Measurements from ENCODE around the gene CCDC102B.
"Not testable (repeated sequence)": the region's sequence is repeated elsewhere in the genome, so short reads cannot be mapped to it uniquely, and the experiment has no call there.

The CCDC102B gene

DNA sequence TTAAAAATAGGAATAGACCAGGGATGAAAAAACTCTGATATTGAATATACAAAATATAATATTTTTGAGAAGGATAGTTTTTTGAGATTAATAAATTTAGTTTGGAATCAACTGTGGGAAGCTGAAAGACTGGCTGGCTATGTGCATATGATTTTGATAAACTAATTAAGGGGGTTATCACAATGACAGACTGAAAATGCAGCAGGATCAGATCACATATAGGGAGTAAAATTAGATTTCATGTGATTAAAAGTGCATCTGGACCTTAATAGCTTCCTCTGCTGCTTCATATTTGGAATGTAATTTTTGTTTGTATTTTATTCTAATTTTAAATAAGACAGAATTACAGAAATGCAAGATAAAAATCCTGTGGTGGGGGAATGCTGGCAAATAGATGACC, 111.7 kb downstream of the CCDC102B start:
- no peak for DNase-seq (ENCODE audit: low read depth, low spot score)

DNA sequence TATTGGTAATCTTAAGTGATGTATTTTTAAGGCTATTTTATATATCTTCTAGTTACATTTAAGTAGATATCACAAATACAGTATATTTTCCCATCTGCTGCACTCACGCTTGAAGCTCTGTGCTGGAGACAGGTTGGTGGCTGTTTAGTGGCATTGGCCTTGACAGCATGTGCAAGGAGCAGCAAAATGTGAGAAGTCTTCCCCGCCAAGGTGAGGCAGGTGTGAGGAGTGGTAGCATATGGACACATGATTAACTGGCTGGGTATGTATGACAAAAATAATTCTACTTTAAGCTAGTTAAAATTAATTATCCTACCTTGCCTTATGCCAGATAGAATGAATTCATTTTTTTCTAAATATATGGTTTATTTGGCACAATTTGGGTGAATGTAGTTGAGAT, 117.2 kb downstream of the CCDC102B start:
- DNase-seq (ENCODE audit: low read depth, low spot score), result no peak

DNA sequence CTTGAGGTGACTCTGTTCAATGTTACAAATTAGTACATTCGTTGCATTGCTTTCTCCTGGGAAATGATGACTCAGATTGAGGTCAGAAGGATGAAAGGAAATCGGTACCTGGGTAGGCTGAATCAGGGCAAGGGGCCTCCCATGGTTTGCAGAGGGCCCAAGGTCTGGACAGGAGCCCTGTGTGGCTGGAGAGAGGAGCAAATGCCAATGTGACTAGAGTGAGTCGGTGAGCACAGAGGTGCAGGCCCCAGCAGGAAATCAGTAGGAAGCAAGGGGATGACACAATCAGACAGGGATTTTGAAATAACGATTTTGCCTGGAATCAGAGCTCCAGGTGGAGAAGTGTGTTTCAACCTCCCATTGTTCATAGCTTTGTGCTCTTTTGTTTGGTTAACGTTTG, 118.9 kb downstream of the CCDC102B start:
- DNase-seq (ENCODE audit: low read depth, low spot score), result no peak

DNA sequence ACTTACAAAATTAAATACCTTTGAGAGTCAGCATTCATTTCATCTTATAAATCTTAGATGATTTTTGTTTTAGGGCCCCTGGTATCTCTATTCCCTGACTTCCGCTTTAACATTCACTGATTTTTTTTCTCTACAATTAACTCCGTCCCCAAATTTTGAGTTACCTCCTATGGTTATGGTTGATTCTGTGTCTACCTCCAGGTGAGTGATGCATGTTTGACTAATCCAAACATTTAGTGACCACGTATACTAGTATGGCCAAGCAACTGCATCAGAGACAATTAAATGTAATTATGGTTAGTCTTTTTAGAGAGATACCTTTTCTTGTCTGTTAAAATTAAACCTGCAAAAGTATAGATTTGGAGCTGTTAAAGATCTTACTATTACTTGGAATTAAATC, 120.3 kb downstream of the CCDC102B start:
- DNase-seq (ENCODE audit: low read depth, low spot score), result no peak

DNA sequence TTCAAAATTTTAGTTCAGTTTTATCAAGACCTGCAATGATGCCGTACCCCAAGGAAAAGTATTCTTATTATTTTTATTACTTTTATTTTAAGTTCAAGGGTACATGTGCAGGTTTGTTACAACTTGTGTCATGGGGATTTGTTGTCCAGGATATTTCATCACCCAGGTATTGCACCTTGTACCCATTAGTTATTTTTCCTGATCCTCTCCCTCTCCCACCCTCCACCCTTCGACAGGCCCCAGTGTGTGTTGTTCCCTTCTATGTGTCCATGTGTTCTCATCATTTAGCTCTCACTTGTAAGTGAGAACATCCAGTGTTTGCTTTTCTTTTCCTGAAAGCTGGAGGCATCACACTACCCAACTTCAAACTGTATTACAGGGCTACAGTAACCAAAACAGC, 122.0 kb downstream of the CCDC102B start:
- no peak for DNase-seq (ENCODE audit: low read depth, low spot score)

DNA sequence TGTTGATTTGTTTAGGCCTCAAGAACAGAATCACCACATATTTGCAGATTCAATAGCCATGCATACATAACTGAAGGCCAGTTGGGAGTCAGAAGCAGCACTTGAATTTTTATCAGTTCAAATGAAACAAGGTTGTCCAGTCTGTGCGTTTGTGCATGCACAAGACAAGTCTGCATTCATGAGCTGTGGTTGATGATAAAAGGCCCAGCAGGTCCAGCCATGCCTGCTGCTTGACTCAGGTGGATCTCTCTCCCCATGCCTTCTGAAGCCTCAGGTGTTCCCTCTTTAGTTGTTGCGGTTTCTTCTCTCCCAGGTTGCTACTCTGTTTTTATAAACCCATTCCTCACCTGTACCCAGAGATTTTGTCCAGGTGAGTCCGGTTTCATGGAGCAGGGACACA, 124.5 kb downstream of the CCDC102B start:
- no peak for DNase-seq (ENCODE audit: low read depth, low spot score)

DNA sequence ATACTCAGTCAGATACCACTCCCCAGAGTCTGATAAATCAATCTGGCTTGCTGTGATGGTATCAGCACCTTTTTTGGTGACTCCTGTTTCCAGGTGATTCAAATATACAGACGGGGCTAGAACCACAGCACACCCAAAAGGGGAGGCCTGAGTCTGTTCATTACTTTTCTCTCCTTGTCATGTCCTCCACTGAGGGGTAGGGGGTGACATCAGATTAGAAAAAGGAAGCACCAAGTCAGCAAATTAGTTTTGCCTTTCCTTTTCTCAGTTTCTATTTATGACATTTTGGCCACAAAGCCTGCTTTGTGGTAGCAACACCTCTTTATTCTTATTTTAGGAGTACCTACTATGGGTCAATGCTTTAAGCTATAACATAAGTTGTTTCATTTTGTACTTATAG, 127.4 kb downstream of the CCDC102B start:
- no peak for DNase-seq (ENCODE audit: low read depth, low spot score)

DNA sequence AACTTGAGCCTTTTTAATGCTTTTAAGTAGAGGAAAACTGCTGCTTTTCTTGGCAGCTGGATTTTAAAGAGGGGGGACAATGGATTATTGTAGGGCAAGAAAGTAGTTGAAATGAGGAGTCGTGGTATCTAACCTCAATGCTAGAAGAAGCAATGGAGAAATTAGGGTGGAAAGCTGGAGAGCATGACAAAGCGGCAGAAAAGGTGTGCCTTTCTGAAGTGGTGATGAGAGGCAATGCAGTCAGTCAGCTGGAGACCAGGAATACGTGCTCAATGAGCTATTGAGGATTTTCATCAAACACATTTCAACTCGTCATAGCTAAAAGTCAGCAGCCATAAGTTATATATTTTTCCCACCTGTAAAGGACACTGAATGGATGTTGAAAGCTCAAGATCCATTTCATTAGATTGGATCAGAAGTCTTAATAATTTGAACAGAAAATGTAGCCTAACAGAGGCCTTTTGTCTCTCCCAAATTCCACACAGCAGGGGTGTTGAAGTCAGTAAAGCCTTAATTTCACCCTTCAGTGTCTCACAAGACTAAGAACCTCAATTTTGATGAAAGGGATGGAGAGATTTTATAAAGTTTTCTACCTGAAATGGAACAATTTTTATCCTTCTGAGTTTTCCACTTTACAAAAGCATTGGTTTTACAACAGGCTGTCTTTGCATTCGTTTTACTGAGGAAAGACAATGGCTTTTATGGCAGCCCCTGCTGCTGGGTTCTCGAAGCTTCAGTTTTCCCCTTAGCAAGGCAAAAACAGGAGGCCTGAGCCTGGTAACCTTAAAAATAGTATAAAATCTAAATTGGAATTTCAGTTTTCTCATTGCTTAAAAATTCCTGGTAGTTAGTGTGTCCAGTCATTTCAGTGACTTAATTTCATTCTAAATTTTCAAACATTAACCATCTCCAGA, 131.1 kb downstream of the CCDC102B start:
- no peak for DNase-seq (ENCODE audit: low read depth, low spot score)

DNA sequence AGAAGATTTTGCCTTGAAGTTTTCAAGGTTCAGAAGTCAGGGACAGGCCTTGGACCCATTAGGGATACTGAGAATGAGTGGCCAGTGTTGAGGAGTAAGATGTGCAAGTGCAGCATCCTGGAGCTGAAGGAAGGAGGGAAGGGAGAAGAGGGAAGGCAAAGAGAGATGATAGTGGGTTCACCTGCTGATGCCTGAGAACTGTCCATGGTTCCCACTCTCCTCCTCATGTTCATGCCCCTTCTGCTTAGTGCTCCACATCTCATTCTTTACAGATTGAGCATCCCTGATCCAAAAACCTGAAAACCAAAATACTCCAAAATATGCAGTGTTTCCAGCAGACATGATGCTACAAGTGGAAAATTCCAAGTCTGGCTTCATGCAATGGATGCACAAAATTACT, 137.8 kb downstream of the CCDC102B start:
- no peak for DNase-seq (ENCODE audit: low read depth, low spot score)

DNA sequence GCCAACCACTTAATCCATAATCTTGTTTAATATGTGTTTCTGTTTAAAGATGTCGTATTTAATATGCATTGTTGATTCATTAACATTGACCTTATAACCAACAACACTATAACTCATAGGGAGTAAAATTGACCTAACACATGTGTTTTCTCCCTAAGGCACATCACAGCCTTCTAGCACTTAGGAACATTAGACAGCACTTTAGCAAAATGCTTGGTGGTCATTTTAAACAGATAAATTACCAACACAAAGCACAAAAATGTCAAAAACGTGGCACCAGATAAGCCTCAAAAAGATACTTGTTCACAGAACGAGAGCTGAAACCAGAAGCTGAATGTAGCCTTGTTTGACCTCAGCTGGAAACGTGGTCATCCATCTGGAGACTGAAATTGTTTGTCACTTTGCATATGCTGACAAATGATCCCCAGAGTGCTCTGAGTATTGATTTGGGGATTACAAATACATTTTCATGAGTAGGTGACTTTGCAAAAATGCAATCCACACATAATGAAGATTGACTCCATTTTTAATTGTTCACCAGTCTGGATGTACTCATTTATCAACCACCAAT, 139.2 kb downstream of the CCDC102B start:
- no peak for DNase-seq (ENCODE audit: low read depth, low spot score)

DNA sequence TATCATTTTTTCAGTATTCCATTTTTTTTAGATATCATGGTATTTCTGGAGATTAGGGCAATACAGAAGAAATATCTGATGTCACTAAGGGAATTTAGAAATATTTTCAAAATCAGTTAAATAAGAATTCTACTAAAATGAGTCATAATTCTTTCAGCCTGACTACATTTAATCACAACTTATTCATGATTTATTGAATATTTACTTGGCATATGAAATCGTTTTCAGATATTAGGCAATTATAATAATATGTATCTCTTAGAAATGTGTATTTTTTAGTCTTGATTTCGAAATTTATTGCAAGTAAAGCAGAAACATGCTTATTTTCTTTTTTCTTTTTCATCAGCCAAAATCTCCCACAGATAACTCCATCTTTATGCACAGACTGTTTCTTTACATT, 142.2 kb downstream of the CCDC102B start:
- no peak for DNase-seq (ENCODE audit: low read depth, low spot score)

DNA sequence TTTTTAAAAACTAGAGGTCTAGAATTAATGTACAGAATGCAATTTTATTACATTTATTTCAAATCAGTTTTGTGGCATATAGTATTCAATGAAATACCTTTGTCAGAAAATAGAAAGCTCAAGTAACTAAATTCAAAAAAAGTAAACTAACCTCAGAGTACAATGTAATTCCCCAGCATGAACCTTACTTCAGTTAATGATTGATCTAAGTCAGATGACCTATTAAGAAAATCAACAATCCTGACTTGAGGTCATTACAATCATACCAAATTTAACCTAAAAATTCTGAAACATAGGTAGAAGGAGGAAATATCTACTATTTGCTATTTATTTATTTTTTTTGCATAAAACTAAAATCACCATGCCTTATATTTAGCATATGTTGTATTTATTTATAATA, 142.9 kb downstream of the CCDC102B start:
- no peak for DNase-seq (ENCODE audit: low read depth, low spot score)

DNA sequence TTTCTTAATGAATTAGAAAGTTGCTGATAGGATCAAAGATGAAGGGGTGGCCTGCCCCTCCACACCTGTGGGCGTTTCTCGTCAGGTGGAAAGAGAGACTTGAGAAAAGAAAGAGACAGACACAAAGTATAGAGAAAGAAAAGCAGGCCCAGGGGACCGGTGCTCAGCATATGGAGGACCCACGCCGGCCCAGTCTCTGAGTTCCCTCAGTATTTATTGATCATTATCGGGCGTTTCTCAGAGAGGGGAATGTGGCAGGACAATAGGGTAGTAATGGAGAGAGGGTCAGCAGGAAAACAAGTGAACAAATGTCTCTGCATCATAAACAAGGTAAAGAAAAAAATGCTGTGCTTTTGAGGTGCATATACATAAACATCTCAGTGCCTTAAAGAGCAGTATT, 144.3 kb downstream of the CCDC102B start:
- DNase-seq (ENCODE audit: low read depth, low spot score), result no peak

DNA sequence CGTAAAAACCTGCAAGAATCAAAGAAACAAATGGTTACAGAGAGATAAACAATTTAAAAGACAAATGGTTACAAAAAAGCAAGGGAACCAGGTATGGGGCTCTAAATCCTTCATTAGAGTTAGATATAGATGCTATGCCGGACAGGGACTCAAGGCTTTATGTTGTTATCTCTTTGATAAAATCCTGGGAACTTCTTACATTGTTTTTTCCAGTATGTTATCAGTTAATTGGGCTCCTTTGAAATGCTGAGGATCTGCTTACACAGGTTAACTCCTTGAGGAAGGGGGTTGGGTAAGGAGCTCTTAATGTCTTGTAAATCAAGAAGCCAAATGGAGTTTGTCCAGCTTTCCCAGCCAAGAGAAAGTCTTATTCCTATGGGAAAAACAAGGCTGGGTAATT, 146.0 kb downstream of the CCDC102B start:
- not testable (repeated sequence) for DNase-seq (ENCODE audit: low read depth, low spot score)

DNA sequence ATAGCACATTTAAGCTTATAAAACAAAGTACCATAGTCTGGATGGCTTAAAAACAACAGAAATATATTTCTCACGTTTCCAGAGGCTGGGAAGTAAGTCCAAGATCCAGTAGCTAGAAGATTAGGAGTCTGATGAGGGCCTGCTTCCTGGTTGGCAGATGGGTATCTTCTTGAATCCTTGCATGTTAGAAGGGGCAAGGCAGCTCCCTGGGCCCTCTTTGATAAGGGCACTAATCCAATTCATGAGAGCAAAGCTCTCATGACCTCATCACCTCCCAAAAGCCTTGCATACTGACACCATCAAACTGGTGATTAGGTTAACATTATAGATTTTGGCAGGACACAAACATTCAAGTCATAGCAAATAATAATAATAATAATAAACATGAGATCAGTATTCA, 146.4 kb downstream of the CCDC102B start:
- DNase-seq (ENCODE audit: low read depth, low spot score), result no peak

DNA sequence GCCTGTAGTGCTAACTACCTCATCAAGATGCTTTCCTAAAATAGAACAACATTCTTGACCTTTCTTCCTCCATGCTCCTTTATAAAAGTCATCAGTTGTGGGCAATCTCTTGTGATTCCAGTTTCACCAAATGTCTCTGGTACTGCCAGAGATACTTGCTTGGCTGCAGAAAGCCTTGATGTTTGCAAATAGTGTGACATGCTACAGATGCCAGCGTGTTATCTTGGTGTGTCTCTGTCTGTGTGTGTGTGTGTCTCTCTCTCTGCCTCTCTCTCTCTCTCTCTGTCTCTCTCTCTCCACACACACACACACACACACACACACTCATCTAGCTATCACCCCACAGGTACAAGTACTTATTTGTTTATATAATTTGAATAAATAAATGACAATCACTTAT, 146.9 kb downstream of the CCDC102B start:
- no peak for DNase-seq (ENCODE audit: low read depth, low spot score)

DNA sequence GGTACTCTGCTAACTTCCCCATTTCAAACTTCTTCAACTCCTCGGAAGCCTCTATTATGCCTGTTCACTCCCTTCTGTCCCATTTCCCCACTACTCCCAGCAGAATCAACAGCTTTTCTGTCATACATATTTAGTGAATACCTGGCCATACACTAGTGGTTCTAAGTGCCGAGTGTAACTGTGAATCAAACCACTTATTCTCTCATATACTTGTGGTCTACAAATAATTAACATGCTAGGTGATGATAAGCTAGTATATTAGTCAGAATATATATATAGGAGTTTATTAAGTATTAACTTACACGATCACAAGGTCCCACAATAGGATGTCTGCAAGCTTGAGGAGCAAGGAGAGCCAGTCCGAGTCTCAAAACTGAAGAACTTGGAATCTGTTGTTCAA, 150.7 kb downstream of the CCDC102B start:
- no peak for DNase-seq (ENCODE audit: low read depth, low spot score)

DNA sequence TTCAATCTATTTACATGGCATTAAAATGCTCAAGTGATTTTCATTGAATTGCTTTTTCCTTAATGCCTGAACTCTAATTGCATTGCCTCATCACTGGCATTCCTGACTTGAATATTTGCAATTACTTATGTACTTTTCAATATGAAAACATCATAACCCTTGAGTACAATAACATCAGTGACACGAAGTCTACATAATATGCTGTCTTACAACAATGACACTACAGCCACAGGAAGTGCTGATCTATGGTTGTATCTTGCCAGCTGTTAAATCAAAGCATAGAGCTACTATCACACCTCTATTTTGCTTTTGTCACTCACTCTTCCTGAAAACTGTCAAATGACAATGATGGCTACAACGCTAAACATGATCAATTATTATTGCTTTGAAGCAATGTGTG, 156.9 kb downstream of the CCDC102B start:
- no peak for DNase-seq (ENCODE audit: low read depth, low spot score)

DNA sequence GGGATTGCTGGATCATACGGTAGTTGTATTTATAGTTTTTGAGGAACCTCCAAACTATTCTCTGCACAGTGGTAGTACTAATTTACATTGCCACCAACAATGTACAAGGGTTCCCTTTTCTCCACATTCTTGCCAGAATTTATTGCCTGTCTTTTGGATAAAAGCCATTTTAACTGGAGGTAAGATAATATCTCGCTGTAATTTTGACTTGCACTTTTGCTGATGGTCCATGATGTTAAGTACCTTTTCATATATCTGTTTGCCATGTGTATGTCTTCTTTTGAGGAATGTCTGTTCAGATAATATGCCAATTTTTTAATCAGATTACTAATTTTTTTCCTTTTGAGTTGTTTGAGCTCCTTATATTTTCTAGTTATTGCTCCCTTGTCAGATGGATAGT, 158.8 kb downstream of the CCDC102B start:
- no peak for DNase-seq (ENCODE audit: low read depth, low spot score)

DNA sequence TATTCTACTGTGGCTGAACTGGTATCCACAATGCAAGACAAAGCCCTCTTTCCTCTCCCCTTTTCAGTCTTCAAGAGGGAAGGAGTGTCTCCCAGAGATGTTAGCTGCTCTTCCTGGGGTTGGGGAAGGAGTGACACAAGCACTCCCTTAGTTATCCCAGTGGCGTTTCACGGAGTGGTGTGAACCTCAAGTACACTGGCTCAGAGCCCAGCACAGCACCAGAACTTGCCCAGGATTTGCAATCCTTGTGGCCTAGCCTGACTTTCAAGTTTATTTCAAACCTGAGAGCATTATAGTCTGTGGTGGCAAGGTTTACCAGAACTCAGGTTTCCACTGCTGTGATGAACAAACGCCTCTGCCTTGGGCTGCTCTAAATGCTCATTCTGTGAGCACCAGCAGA, 162.5 kb downstream of the CCDC102B start:
- DNase-seq (ENCODE audit: low read depth, low spot score), result no peak

DNA sequence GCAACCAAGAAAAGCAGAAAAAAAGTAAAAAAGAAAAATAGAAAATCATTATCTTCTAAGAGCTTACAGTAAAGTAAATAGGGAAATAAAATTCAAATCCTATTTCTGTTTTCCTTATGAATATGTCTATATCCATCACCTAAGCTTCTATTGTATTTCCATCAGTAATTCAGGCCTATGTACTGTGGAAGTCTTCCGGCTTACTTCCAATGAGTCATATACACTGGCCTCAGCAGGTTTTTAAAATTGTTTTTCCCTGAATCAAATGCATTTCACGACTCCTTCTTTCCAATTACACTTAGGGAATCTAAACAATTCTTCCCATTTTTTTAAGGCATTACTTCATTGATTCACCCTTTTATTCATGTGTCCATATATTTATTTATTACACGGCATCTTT, 164.7 kb downstream of the CCDC102B start:
- DNase-seq (ENCODE audit: low read depth, low spot score), result no peak

DNA sequence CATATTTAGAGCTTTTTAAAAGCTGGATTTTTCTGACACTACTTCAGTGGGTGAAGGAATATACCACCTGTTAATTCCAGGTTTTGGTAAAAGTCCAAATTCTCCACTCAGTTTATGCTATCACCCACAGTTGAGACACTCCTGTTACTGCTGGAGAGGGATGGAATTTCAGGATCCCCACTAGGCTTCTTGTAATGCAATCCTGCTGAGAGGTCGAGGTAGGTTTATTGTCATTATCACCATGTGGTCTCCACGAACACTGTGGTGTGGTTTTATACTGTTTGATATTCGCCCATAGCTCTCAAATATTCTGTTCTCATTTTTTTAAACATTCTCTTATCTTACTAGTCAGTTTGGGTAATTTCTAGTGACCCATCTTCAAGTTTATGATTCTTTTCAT, 167.9 kb downstream of the CCDC102B start:
- peak; percentile 9 for DNase-seq (ENCODE audit: low read depth, low spot score)

DNA sequence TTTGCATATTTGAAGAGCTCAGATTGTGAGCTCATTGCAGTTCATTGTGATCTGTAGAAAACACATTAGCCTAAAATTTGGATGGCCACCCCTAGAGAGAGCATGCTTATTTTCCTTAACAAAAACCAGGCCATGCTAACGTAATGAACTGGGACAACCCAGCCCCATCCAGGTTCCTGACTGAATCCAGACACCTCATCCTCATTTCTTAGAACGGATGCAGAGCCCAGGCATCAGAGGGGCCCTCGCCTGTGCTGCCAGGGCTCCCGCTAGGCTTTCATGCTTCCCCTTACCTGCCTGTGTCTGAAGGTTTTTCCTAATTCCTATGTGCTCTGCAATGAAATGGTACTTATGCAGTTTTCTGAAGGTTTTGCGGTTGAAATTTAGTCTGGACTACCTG, 171.1 kb downstream of the CCDC102B start:
- DNase-seq (ENCODE audit: low read depth, low spot score), result no peak
